NCI-H82 treated with DMSO at 0.1 percent for 48 hours (cell line): Measurements from ENCODE around the gene ABCA10.
"Not testable (repeated sequence)": the region's sequence is repeated elsewhere in the genome, so short reads cannot be mapped to it uniquely, and the experiment has no call there.

Experiments
- DNase-seq: peaks from one replicate; lab custom pipeline; 2025; ENCODE audit not compliant: unreplicated experiment; lab: John Stamatoyannopoulos, UW

ABCA10 gene

GRCh38 chr17:69168642-69169041 lies 60.0 kb downstream of the ABCA10 start:
- DNase-seq, result not testable (repeated sequence)

GRCh38 chr17:69166957-69167356 lies 61.7 kb downstream of the ABCA10 start:
- no peak for DNase-seq

- DNase-seq, result no peak
Observed at GRCh38 chr17:69164206-69164605, 64.4 kb downstream of the ABCA10 start.

GRCh38 chr17:69159418-69159817 lies 69.2 kb downstream of the ABCA10 start:
- DNase-seq, result no peak

GRCh38 chr17:69154267-69154666 lies 74.4 kb downstream of the ABCA10 start:
- DNase-seq, result no peak

- DNase-seq, result no peak
Observed at GRCh38 chr17:69150333-69150732, 78.3 kb downstream of the ABCA10 start.

GRCh38 chr17:69147460-69147859 lies 81.2 kb downstream of the ABCA10 start:
- no peak for DNase-seq

GRCh38 chr17:69144331-69145255 lies 84.0 kb downstream of the ABCA10 start:
- no peak for DNase-seq

GRCh38 chr17:69143683-69144231 lies 84.9 kb downstream of the ABCA10 start:
- DNase-seq, result no peak

- DNase-seq, result no peak
Observed at GRCh38 chr17:69143151-69143550, 85.5 kb downstream of the ABCA10 start.

- DNase-seq, result no peak
Observed at GRCh38 chr17:69142175-69142802, 86.3 kb downstream of the ABCA10 start.

GRCh38 chr17:69141431-69142174 lies 87.0 kb downstream of the ABCA10 start, which contains the start of gene ABCA6:
Gene ABCA6, minus strand, starts transcription at chr17:69141895. Its CDS starts 1,192 bp downstream, at chr17:69140703.
- no peak for DNase-seq

- DNase-seq, result no peak
Observed at GRCh38 chr17:69134112-69134511, 94.5 kb downstream of the ABCA10 start.

GRCh38 chr17:69130627-69131296 lies 97.9 kb downstream of the ABCA10 start:
- no peak for DNase-seq

GRCh38 chr17:69123626-69124025 lies 105.0 kb downstream of the ABCA10 start:
- no peak for DNase-seq

GRCh38 chr17:69122065-69122464 lies 106.6 kb downstream of the ABCA10 start:
- DNase-seq, result no peak

- DNase-seq, result no peak
Observed at GRCh38 chr17:69117855-69118784, 110.5 kb downstream of the ABCA10 start.

GRCh38 chr17:69111794-69112193 lies 116.8 kb downstream of the ABCA10 start:
- DNase-seq, result no peak

GRCh38 chr17:69105907-69106730 lies 122.5 kb downstream of the ABCA10 start:
- no peak for DNase-seq
